ENCODE measurements around the gene DELE1. TPM values are rescaled to one million over a fixed set of nuclear protein-coding genes. Genes with fewer than 3 reads are reported as not detected.
A peak's percentile ranks its signal among the peaks of the same experiment; 100 is the strongest.

Gene DELE1
- total and polyA plus RNA-seq, 4 donors = 23.2 to 49.0 (median 40.3) TPM

GRCh38 chr5:141933151-141933550, 9.5 kb downstream of the DELE1 start:
- peaks cover 17 to 84% (median 60%) of the 10 kb centered on the region in 4 donors for H3K36me3 ChIP-seq (ENCODE audit: control insufficient read depth in 4 of 4, insufficient read depth in 3 of 4, low read depth in 1 of 4, low read length in 3 of 4)
- no peak overlapping the region for H3K27ac ChIP-seq (ENCODE audit: low read depth in 1 of 2, low read length in 2 of 2)
- H3K4me1 ChIP-seq (ENCODE audit: control insufficient read depth in 4 of 4, insufficient read depth in 4 of 4, low read length in 3 of 4) = peaks cover 0 to 2% (median 0%) of the 10 kb centered on the region in 4 donors
- no peak overlapping the region for H3K4me3 ChIP-seq (ENCODE audit: low read depth in 1 of 3, low read length in 3 of 3)
- TF ChIP-seq HNF4G (IDR thresholded peaks at IDR 0.05) = no peak
- no peak for TF ChIP-seq REST (IDR thresholded peaks at IDR 0.05)
- no peak for TF ChIP-seq NR2F2 (IDR thresholded peaks at IDR 0.05)
- H3K27me3 ChIP-seq (ENCODE audit: control insufficient read depth in 4 of 4, insufficient read depth in 4 of 4, low read length in 3 of 4) = no peaks in the 10 kb centered on the region
- no peaks in the 10 kb centered on the region for H3K9me3 ChIP-seq (ENCODE audit: control insufficient read depth in 4 of 4, low read length in 3 of 4)
- H3K9ac ChIP-seq (ENCODE audit: low read depth in 1 of 2, low read length in 2 of 2) = no peak overlapping the region
- DNase-seq (ENCODE audit: low spot score) = no peak
- 94% methylated on average over 7 of the region's 7 CpGs for WGBS

- H3K4me1 ChIP-seq (ENCODE audit: control insufficient read depth in 4 of 4, insufficient read depth in 4 of 4, low read length in 3 of 4) = peaks cover 0 to 2% (median 0%) of the 10 kb centered on the region in 4 donors
- DNase-seq (ENCODE audit: low spot score) = no peak
- no peaks in the 10 kb centered on the region for H3K9me3 ChIP-seq (ENCODE audit: control insufficient read depth in 4 of 4, low read length in 3 of 4)
- no peaks in the 10 kb centered on the region for H3K27me3 ChIP-seq (ENCODE audit: control insufficient read depth in 4 of 4, insufficient read depth in 4 of 4, low read length in 3 of 4)
- H3K4me3 ChIP-seq (ENCODE audit: low read depth in 1 of 3, low read length in 3 of 3) = no peak overlapping the region
- H3K27ac ChIP-seq (ENCODE audit: low read depth in 1 of 2, low read length in 2 of 2) = no peak overlapping the region
- peaks cover 22 to 82% (median 61%) of the 10 kb centered on the region in 4 donors for H3K36me3 ChIP-seq (ENCODE audit: control insufficient read depth in 4 of 4, insufficient read depth in 3 of 4, low read depth in 1 of 4, low read length in 3 of 4)
- no peak for TF ChIP-seq RXRA (IDR thresholded peaks at IDR 0.05)
- TF ChIP-seq HNF4G (IDR thresholded peaks at IDR 0.05) = no peak
- TF ChIP-seq YY1 (IDR thresholded peaks at IDR 0.05) = no peak
- peak in 1 of 2 donors; percentile 46 for TF ChIP-seq RAD21 (IDR thresholded peaks at IDR 0.05)
- no peak for TF ChIP-seq FOXA2 (IDR thresholded peaks at IDR 0.05)
- peak in 1 of 2 donors; percentile 6 for TF ChIP-seq HNF4A (conservative IDR thresholded peaks at IDR 0.05)
- no peak overlapping the region for H3K9ac ChIP-seq (ENCODE audit: low read depth in 1 of 2, low read length in 2 of 2)
- 49% methylated on average over 11 of the region's 11 CpGs for WGBS
Measured at GRCh38 chr5:141934099-141934844, 10.6 kb downstream of the DELE1 start.

GRCh38 chr5:141935538-141935937, 11.9 kb downstream of the DELE1 start:
- no peak overlapping the region for H3K27ac ChIP-seq (ENCODE audit: low read depth in 1 of 2, low read length in 2 of 2)
- no peaks in the 10 kb centered on the region for H3K9me3 ChIP-seq (ENCODE audit: control insufficient read depth in 4 of 4, low read length in 3 of 4)
- H3K4me3 ChIP-seq (ENCODE audit: low read depth in 1 of 3, low read length in 3 of 3) = no peak overlapping the region
- no peak for DNase-seq (ENCODE audit: low spot score)
- peaks cover 0 to 2% (median 0%) of the 10 kb centered on the region in 4 donors for H3K4me1 ChIP-seq (ENCODE audit: control insufficient read depth in 4 of 4, insufficient read depth in 4 of 4, low read length in 3 of 4)
- H3K36me3 ChIP-seq (ENCODE audit: control insufficient read depth in 4 of 4, insufficient read depth in 3 of 4, low read depth in 1 of 4, low read length in 3 of 4) = peaks cover 17 to 77% (median 51%) of the 10 kb centered on the region in 4 donors
- WGBS = 97% methylated on average over 4 of the region's 4 CpGs
- no peak overlapping the region for H3K9ac ChIP-seq (ENCODE audit: low read depth in 1 of 2, low read length in 2 of 2)
- no peaks in the 10 kb centered on the region for H3K27me3 ChIP-seq (ENCODE audit: control insufficient read depth in 4 of 4, insufficient read depth in 4 of 4, low read length in 3 of 4)
- TF ChIP-seq HNF4A (conservative IDR thresholded peaks at IDR 0.05) (no peak), REST (IDR thresholded peaks at IDR 0.05) (no peak), TAF1 (conservative IDR thresholded peaks at IDR 0.05) (no peak), GABPA (IDR thresholded peaks at IDR 0.05 in 1 of 2, conservative IDR thresholded peaks at IDR 0.05 in 1 of 2) (no peak), MAX (IDR thresholded peaks at IDR 0.05) (no peak), SP1 (IDR thresholded peaks at IDR 0.05) (no peak), FOXA1 (IDR thresholded peaks at IDR 0.05) (no peak), JUND (IDR thresholded peaks at IDR 0.05) (no peak), HNF4G (IDR thresholded peaks at IDR 0.05) (no peak), ZBTB33 (IDR thresholded peaks at IDR 0.05) (no peak), YY1 (IDR thresholded peaks at IDR 0.05) (no peak), NR2F2 (IDR thresholded peaks at IDR 0.05) (no peak), ATF3 (IDR thresholded peaks at IDR 0.05) (no peak), FOXA2 (IDR thresholded peaks at IDR 0.05) (no peak), RAD21 (IDR thresholded peaks at IDR 0.05) (no peak), EGR1 (IDR thresholded peaks at IDR 0.05; ENCODE audit: low read depth in 2 of 2) (no peak)

All from liver (tissue), 9 donors.